GM21737 (cell line): ENCODE results near the gene PPP1R37.
"Not testable (repeated sequence)": the region's sequence is repeated elsewhere in the genome, so short reads cannot be mapped to it uniquely, and the experiment has no call there.

ENCODE experiments used
- ATAC-seq: cut with Tn5 transposase; IDR thresholded peaks from one replicate; pipeline ENCODE4 v1.9.1; 2021; ENCODE audit warnings: mild to moderate bottlenecking, moderate library complexity; ENCODE audit not compliant: unreplicated experiment

The PPP1R37 gene

GRCh38 chr19:45094707-45095106, 1.7 kb downstream of the PPP1R37 start:
- ATAC-seq, result no peak

GRCh38 chr19:45095496-45096413, 2.8 kb downstream of the PPP1R37 start:
- no peak for ATAC-seq

GRCh38 chr19:45096700-45097099, 3.7 kb downstream of the PPP1R37 start:
- no peak for ATAC-seq

GRCh38 chr19:45097450-45097775, 4.4 kb downstream of the PPP1R37 start:
- no peak for ATAC-seq

GRCh38 chr19:45097776-45098520, 5.0 kb downstream of the PPP1R37 start:
- ATAC-seq, result no peak

GRCh38 chr19:45098521-45099466, 5.8 kb downstream of the PPP1R37 start:
- ATAC-seq, result no peak

- no peak for ATAC-seq
Observed at GRCh38 chr19:45099467-45100191, 6.7 kb downstream of the PPP1R37 start.

- ATAC-seq, result no peak
Observed at GRCh38 chr19:45100201-45100600, 7.2 kb downstream of the PPP1R37 start.

GRCh38 chr19:45100846-45101252, 7.9 kb downstream of the PPP1R37 start:
- ATAC-seq, result no peak

- ATAC-seq, result no peak
Observed at GRCh38 chr19:45101806-45102205, 8.8 kb downstream of the PPP1R37 start.

- ATAC-seq, result no peak
Observed at GRCh38 chr19:45102481-45102880, 9.5 kb downstream of the PPP1R37 start.

GRCh38 chr19:45103156-45103507, 10.2 kb downstream of the PPP1R37 start:
- no peak for ATAC-seq

- ATAC-seq, result no peak
Observed at GRCh38 chr19:45103508-45104319, 10.7 kb downstream of the PPP1R37 start.

- ATAC-seq, result no peak
Observed at GRCh38 chr19:45104658-45105349, 11.8 kb downstream of the PPP1R37 start.

GRCh38 chr19:45106363-45106762, 13.4 kb downstream of the PPP1R37 start:
- not testable (repeated sequence) for ATAC-seq

- ATAC-seq, result no peak
Observed at GRCh38 chr19:45107621-45108150, 14.7 kb downstream of the PPP1R37 start.

- ATAC-seq, result no peak
Observed at GRCh38 chr19:45110851-45111266, 17.9 kb downstream of the PPP1R37 start.

- ATAC-seq, result no peak
Observed at GRCh38 chr19:45112111-45112827, 19.3 kb downstream of the PPP1R37 start.
